Activated naive CD4-positive, alpha-beta T cell treated with anti-CD3 and anti-CD28 coated beads, Interleukin-2, amount 50 U/mL, for 24 hours (primary cell): ENCODE results near the gene MAGEA2B.
"Not testable (repeated sequence)": the region's sequence is repeated elsewhere in the genome, so short reads cannot be mapped to it uniquely, and the experiment has no call there.

Experiments
- H3K27ac Mint-ChIP-seq: one replicate; pipeline ENCODE4 v1.8.0; 2021; ENCODE audit warnings: mild to moderate bottlenecking, mixed read lengths
- H3K27me3 Mint-ChIP-seq: one replicate; pipeline ENCODE4 v1.8.0; 2021; ENCODE audit warnings: mixed read lengths
- H3K36me3 Mint-ChIP-seq: one replicate; pipeline ENCODE4 v1.8.0; 2021; ENCODE audit warnings: mixed read lengths
- H3K4me1 Mint-ChIP-seq: one replicate; pipeline ENCODE4 v1.8.0; 2021; ENCODE audit warnings: mixed read lengths
- H3K4me3 Mint-ChIP-seq: one replicate; pipeline ENCODE4 v1.8.0; 2021; ENCODE audit warnings: mild to moderate bottlenecking, mixed read lengths
- H3K9me3 Mint-ChIP-seq: one replicate; pipeline ENCODE4 v1.8.0; 2021; ENCODE audit warnings: mixed read lengths

The MAGEA2B gene

GRCh38 chrX:152713815-152714787, at the start of gene MAGEA2B:
Gene MAGEA2B (plus strand): TSS chrX:152714628. CDS start chrX:152717107, 2,479 bp downstream.
- H3K4me3 Mint-ChIP-seq = not testable (repeated sequence)

GRCh38 chrX:152674135-152674534, 40.3 kb upstream of the MAGEA2B start:
- Mint-ChIP-seq H3K4me3 (no peak overlapping the region), H3K27me3 (peaks cover 10% of the 10 kb centered on the region), H3K9me3 (no peaks in the 10 kb centered on the region), H3K27ac (no peak overlapping the region), H3K36me3 (no peaks in the 10 kb centered on the region), H3K4me1 (no peaks in the 10 kb centered on the region)

More at GRCh38 chrX:152713815-152714787, at the start of gene MAGEA2B:
- H3K4me1 Mint-ChIP-seq, H3K27ac Mint-ChIP-seq, H3K36me3 Mint-ChIP-seq, H3K9me3 Mint-ChIP-seq, H3K27me3 Mint-ChIP-seq: not testable (repeated sequence)

DNA sequence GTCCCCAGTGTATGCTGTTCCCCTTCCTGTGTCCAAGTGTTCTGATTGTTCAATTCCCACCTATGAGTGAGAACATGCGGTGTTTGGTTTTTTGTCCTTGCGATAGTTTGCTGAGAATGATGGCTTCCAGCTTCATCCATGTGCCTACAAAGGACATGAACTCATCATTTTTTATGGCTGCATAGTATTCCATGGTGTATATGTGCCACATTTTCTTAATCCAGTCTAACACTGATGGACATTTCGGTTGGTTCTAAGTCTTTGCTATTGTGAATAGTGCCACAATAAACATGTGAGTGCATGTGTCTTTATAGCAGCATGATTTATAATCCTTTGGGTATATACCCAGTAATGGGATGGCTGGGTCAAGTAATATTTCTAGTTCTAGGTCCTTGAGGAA, 39.8 kb upstream of the MAGEA2B start:
- not testable (repeated sequence) for H3K27ac Mint-ChIP-seq, H3K36me3 Mint-ChIP-seq, H3K4me3 Mint-ChIP-seq, H3K27me3 Mint-ChIP-seq, H3K9me3 Mint-ChIP-seq, H3K4me1 Mint-ChIP-seq

DNA sequence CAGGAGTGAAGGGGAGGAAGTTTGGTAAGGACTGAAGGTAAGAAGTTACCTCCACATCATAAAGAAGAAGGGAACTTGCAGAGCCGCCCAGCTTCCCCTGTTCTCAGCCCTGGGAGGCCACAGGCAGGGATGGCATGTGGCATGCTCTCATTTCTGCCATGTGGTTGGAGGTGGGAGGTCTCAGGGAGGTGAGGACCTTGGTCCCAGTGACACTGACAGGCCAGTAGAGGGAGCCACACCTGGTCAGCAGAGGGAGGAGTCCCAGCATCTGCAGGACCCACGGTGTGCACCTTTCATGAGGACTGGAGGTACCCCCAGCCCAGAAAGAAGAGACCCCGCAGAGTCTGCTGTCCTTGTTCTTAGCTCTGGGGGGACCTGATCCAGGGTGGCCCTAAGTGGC, 33.4 kb upstream of the MAGEA2B start:
- H3K27ac Mint-ChIP-seq, H3K4me1 Mint-ChIP-seq, H3K9me3 Mint-ChIP-seq, H3K4me3 Mint-ChIP-seq, H3K27me3 Mint-ChIP-seq, H3K36me3 Mint-ChIP-seq: not testable (repeated sequence)

DNA sequence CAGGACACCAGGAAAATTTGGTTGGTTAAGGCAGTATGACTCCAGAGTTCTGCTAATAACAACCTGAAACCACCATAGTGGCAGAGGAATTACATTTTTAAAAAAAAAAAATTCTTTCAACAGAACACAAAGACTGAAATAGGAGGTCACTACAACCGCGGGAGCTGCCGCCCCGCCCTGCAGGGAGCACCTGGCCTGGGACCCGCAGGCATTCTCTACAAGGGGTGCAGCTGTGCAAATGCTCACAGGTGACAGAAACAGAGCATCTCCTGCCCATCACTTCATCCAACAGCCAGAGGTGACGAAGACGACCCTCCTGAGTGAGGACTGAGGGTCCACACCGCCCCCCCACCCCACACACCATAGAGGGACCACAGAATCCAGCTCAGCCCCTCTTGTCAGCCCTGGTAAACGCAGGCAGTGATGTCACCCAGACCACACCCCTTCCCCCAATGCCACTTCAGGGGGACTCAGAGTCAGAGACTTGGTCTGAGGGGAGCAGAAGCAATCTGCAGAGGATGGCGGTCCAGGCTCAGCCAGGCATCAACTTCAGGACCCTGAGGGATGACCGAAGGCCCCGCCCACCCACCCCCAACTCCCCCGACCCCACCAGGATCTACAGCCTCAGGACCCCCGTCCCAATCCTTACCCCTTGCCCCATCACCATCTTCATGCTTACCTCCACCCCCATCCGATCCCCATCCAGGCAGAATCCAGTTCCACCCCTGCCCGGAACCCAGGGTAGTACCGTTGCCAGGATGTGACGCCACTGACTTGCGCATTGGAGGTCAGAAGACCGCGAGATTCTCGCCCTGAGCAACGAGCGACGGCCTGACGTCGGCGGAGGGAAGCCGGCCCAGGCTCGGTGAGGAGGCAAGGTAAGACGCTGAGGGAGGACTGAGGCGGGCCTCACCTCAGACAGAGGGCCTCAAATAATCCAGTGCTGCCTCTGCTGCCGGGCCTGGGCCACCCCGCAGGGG, 16.2 kb upstream of the MAGEA2B start, which contains the start of gene MAGEA3:
MAGEA3 (plus strand) TSS at position 843 of the 980 bp plus-strand sequence. CDS start 2,039 bp downstream, outside the sequence.
- not testable (repeated sequence) for H3K4me3 Mint-ChIP-seq, H3K27ac Mint-ChIP-seq, H3K27me3 Mint-ChIP-seq, H3K36me3 Mint-ChIP-seq, H3K9me3 Mint-ChIP-seq, H3K4me1 Mint-ChIP-seq

GRCh38 chrX:152700390-152700789, 14.0 kb upstream of the MAGEA2B start:
- not testable (repeated sequence) for H3K4me3 Mint-ChIP-seq, H3K36me3 Mint-ChIP-seq, H3K4me1 Mint-ChIP-seq, H3K27ac Mint-ChIP-seq, H3K27me3 Mint-ChIP-seq, H3K9me3 Mint-ChIP-seq

GRCh38 chrX:152706500-152706899, 7.9 kb upstream of the MAGEA2B start:
- H3K27me3 Mint-ChIP-seq, H3K27ac Mint-ChIP-seq, H3K36me3 Mint-ChIP-seq, H3K4me1 Mint-ChIP-seq, H3K4me3 Mint-ChIP-seq, H3K9me3 Mint-ChIP-seq: not testable (repeated sequence)

DNA sequence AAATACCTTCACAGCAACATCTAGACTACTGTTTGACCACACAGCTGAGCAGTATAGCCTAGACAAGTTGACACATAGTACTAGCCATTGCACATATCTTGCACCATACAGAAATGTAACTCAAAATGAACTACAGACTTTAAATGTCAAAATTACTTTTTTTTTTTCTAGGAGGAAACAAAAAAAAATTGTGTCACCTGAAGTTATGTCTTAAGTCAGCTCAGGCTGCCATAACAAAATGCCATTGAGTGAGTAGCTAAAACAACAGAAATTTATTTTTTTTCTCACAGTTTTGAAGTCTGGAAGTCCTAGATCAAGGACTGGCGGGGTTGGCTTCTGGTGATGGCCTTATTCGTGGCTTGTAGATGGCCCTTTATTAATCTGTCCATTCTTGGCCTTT, 5.3 kb upstream of the MAGEA2B start, which contains the start of gene CSAG2:
CSAG2 (minus strand) TSS at position 101 of the 400 bp plus-strand sequence. CDS start 161 bp downstream, outside the sequence.
- H3K9me3 Mint-ChIP-seq, H3K4me3 Mint-ChIP-seq, H3K27ac Mint-ChIP-seq, H3K36me3 Mint-ChIP-seq, H3K27me3 Mint-ChIP-seq, H3K4me1 Mint-ChIP-seq: not testable (repeated sequence)

DNA sequence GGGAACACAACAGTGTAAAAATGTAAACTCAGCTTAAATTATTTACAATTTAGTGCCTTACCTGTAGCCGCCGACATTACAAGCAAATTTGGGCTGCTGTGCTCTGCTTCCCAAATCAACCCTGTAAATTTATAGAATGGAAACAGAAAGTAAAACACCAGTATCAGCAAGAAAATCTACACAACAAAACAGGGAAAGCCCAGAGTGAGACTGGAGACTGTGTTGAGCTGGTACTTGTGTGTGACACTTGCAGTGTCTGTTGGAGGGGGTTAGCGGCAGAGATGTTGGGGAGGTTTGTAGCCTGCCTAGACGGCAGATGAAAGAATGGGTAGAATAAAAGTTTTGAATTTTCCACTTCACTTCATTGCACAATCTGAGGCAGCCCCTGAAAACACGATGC, 1.2 kb upstream of the MAGEA2B start:
- H3K36me3 Mint-ChIP-seq, H3K27me3 Mint-ChIP-seq, H3K4me3 Mint-ChIP-seq, H3K9me3 Mint-ChIP-seq, H3K4me1 Mint-ChIP-seq, H3K27ac Mint-ChIP-seq: not testable (repeated sequence)

DNA sequence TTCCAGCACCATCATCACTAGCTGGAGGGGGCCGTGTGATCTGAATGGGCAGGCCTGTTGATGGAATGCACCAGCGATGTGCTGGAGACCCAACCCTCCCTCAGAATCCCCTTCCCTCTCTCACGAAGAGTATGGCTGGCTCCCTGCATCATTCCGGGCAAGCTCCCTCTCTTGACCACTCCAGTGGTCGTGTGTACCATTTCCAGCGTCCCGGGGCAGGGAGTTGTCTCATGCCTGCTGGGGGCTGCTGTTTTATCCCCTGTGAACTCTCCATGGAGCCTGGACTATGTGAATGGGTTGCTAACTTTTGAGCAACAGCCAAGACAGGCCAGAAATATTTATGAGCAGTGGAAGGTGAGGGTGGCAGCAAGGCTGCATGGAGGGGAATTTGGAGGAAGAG, 11.0 kb downstream of the MAGEA2B start:
- H3K4me3 Mint-ChIP-seq = no peak overlapping the region
- H3K4me1 Mint-ChIP-seq = no peaks in the 10 kb centered on the region
- H3K36me3 Mint-ChIP-seq = no peaks in the 10 kb centered on the region
- H3K27ac Mint-ChIP-seq = no peak overlapping the region
- no peaks in the 10 kb centered on the region for H3K27me3 Mint-ChIP-seq
- no peaks in the 10 kb centered on the region for H3K9me3 Mint-ChIP-seq

DNA sequence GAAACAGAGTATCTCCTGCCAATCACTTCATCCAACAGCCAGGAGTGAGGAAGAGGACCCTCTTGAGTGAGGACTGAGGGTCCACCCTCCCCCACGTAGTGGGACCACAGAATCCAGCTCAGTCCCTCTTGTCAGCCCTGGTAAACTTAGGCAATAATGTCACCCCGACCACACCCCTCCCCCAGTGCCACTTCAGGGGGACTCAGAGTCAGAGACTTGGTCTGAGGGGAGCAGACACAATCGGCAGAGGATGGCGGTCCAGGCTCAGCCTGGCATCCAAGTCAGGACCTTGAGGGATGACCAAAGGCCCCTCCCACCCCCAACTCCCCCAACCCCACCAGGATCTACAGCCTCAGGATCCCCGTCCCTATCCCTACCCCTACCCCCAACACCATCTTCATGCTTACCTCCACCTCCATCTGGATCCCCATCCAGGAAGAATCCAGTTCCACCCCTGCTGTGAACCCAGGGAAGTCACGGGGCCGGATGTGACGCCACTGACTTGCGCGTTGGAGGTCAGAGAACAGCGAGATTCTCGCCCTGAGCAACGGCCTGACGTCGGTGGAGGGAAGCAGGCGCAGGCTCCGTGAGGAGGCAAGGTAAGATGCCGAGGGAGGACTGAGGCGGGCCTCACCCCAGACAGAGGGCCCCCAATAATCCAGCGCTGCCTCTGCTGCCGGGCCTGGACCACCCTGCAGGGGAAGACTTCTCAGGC, 19.0 kb downstream of the MAGEA2B start, which contains the start of the genes CSAG1 and MAGEA12:
CSAG1 (minus strand) TSS at position 461 of the 715 bp plus-strand sequence. CDS start 1,261 bp downstream, outside the sequence.
MAGEA12 (plus strand) TSS at position 497 of the 715 bp plus-strand sequence. CDS start 2,405 bp downstream, outside the sequence.
- no peaks in the 10 kb centered on the region for H3K4me1 Mint-ChIP-seq
- H3K36me3 Mint-ChIP-seq = no peaks in the 10 kb centered on the region
- no peaks in the 10 kb centered on the region for H3K27me3 Mint-ChIP-seq
- no peak within 1 kb of the TSS for H3K27ac Mint-ChIP-seq
- no peaks in the 10 kb centered on the region for H3K9me3 Mint-ChIP-seq
- H3K4me3 Mint-ChIP-seq = no peak within 1 kb of the TSS

GRCh38 chrX:152734143-152734858, 19.9 kb downstream of the MAGEA2B start:
- H3K27me3 Mint-ChIP-seq, H3K27ac Mint-ChIP-seq, H3K36me3 Mint-ChIP-seq, H3K4me3 Mint-ChIP-seq, H3K9me3 Mint-ChIP-seq, H3K4me1 Mint-ChIP-seq: not testable (repeated sequence)

DNA sequence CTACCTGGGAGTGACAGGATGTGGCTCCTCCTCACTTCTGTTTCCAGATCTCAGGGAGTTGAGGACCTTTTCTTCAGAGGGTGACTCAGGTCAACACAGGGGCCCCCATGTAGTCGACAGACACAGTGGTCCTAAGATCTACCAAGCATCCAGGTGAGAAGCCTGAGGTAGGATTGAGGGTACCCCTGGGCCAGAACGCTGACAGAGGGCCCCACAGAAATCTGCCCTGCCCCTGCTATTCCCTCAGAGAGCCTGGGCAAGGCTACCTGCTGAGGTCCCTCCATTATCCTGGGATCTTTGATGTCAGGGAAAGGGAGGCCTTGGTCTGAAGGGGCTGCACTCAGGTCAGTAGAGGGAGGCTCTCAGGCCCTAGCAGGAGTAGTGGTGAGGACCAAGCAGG, 20.7 kb downstream of the MAGEA2B start:
- Mint-ChIP-seq H3K4me1 (no peaks in the 10 kb centered on the region), H3K27ac (no peak overlapping the region), H3K36me3 (no peaks in the 10 kb centered on the region), H3K4me3 (no peak overlapping the region), H3K9me3 (no peaks in the 10 kb centered on the region), H3K27me3 (no peaks in the 10 kb centered on the region)

GRCh38 chrX:152735860-152736511, 21.6 kb downstream of the MAGEA2B start:
- H3K27me3 Mint-ChIP-seq = no peaks in the 10 kb centered on the region

More at GRCh38 chrX:152735860-152736511, 21.6 kb downstream of the MAGEA2B start:
- H3K4me1 Mint-ChIP-seq = no peaks in the 10 kb centered on the region
- no peaks in the 10 kb centered on the region for H3K9me3 Mint-ChIP-seq
- no peaks in the 10 kb centered on the region for H3K36me3 Mint-ChIP-seq
- no peak overlapping the region for H3K4me3 Mint-ChIP-seq
- H3K27ac Mint-ChIP-seq = no peak overlapping the region
